Lower leg skin (tissue), 4 donors: ENCODE results near the gene SLC25A10. TPM values are rescaled to one million over a fixed set of nuclear protein-coding genes. Genes with fewer than 3 reads are reported as not detected.

ENCODE experiments used
- DNase-seq, 2 donors: peaks; one replicate each; pipeline ENCODE4 v3.0.0-alpha.2; 2019; ENCODE audit warnings: low spot score in 2 of 2
- H3K4me3 ChIP-seq: fragments of 200-600 bp; sonication (generic); 2 replicates; pipeline ENCODE4 v1.5.1; 2017; ENCODE audit warnings: mild to moderate bottlenecking, low read depth; ENCODE audit not compliant: poor library complexity, severe bottlenecking
- POLR2A ChIP-seq, 2 donors: fragments of 450-650 bp; IDR thresholded peaks; one replicate each; pipeline ENCODE4 v1.6.1; 2016 to 2017; ENCODE audit warnings: antibody characterized with exemption in 2 of 2, mild to moderate bottlenecking in 1 of 2, moderate library complexity in 1 of 2
- WGBS, 2 donors: methylation state at CpG; one replicate each; pipeline ENCODE4 v1.1.5; 2018; 5-methylcytosine and 5-hydroxymethylcytosine counted together
- intact Hi-C: fragments of 100-400 bp; cut with DNase I; formaldehyde crosslinking; loops from one replicate; pipeline ENCODE4 v1.15.0; 2023; ENCODE audit warnings: low total_unique reads
- total RNA-seq, 4 donors: library from RNA; depleted of rRNA; stranded (reverse); fragments of >200 nt; gene quantifications; one replicate each; pipeline ENCODE4 v1.1.0, GENCODE V29; 2016
- TF ChIP-seq, protein P1 (sequence below), 3 donors: fragments of 450-650 bp; IDR thresholded peaks; one replicate each; pipeline ENCODE4 v1.5.1; 2016; ENCODE audit warnings: antibody characterized with exemption in 3 of 3, mild to moderate bottlenecking in 3 of 3, moderate library complexity in 2 of 3

SLC25A10 gene
- total RNA-seq, 4 donors from 2014 or later = 23.4 to 30.6 (median 25.9) TPM

DNA sequence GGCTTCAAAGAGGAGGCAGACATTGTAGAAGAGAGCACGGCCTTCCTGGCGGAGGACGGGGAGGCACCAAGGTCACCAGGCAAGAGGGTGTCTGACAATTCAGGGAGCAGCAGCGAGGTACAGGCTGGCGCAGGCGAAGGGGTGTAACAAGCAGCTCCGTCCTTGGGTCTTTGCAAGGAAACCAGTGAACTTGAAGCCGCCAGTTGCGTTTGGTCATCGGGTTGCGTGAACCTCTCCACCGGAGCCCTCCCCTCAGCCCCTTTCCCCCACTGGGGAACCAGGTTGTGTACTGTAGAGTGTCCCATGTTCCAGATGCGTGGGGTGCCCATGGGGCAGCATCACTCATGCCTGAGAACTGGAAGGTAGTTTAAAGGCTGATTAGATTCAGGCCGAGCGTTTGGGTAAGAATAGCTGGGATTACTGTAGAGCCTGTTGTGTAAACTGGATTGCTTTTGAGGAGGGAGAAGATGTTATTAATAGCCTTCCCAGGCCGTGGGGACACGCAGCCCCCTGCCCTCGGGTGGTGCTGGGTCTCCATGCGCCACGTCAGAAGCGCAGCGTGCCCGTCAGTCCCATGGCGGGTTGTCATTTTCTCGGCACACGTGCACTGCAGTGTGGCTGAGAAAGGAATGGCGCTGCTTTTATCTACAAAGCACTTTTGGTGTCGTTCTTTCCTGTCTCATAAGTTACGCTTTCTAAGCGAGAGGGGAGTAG lies 6.4 kb upstream of the SLC25A10 start:
- no peak for DNase-seq
- WGBS, 2 donors = 94 to 95% methylated on average over 30 of the region's 30 CpGs
- TF ChIP-seq POLR2A (IDR thresholded peaks at IDR 0.05) = no peak
- TF ChIP-seq, protein P1, sequence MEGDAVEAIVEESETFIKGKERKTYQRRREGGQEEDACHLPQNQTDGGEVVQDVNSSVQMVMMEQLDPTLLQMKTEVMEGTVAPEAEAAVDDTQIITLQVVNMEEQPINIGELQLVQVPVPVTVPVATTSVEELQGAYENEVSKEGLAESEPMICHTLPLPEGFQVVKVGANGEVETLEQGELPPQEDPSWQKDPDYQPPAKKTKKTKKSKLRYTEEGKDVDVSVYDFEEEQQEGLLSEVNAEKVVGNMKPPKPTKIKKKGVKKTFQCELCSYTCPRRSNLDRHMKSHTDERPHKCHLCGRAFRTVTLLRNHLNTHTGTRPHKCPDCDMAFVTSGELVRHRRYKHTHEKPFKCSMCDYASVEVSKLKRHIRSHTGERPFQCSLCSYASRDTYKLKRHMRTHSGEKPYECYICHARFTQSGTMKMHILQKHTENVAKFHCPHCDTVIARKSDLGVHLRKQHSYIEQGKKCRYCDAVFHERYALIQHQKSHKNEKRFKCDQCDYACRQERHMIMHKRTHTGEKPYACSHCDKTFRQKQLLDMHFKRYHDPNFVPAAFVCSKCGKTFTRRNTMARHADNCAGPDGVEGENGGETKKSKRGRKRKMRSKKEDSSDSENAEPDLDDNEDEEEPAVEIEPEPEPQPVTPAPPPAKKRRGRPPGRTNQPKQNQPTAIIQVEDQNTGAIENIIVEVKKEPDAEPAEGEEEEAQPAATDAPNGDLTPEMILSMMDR (IDR thresholded peaks at IDR 0.05) = no peak
- H3K4me3 ChIP-seq = no peak overlapping the region
- intact Hi-C loops = no loop called here

DNA sequence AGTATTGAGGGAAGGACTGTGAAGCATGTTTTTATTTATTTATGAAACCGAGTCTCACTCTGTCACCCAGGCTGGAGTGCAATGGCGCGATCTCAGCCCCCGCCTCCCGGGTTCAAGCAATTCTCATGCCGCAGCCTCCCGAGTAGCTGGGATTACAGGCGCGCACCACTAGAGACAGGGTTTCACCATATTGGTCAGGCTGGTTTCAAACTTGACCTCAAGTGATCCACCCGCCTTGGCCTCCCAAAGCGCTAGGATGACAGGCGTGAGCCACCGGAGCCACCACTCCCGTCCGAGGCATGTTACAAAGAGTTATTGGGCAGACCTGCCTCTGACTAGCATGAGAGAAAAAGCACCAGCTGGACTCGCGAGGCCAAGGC lies 5.9 kb upstream of the SLC25A10 start:
- 92 to 95% methylated on average over 17 of the region's 17 CpGs for WGBS, 2 donors
- no peak for DNase-seq
- TF ChIP-seq, protein P1 (IDR thresholded peaks at IDR 0.05) = no peak
- no peak for TF ChIP-seq POLR2A (IDR thresholded peaks at IDR 0.05)
- no peak overlapping the region for H3K4me3 ChIP-seq
- intact Hi-C loops = no loop called here

DNA sequence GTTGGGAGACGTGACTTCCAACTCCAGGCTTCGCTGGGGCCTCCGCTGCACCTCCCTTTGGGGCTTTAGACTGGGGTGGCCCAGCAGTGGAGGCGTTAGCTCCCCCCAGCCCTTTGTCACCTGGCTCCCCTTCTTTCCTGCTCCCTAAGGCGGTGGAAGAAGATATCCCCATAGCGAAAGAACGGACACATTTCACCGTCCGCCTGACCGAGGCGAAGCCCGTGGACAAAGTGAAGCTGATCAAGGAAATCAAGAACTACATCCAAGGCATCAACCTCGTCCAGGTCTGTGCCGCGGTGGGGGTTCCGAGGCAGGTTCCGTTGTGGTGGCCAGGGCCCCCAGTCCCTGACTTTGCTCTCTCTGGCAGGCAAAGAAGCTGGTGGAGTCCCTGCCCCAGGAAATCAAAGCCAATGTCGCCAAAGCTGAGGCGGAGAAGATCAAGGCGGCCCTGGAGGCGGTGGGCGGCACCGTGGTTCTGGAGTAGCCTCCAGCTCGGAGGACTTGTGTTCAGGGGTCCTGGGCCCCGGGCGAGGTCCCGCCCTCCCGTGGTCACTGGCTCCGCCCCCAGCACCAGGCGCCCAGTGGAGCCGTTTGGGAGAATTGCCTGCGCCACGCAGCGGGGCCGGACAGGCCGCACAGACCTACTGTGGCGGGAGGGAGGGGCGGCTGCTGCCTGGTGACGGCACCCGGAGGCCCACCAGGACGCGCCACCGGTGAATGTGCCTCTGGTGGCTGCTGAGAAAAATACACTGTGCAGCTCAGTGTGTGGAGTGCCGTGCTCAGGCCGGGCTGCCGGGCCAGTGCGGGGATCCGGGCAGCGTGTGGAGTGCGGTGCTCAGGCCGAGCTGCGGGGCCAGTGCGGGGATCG lies 5.1 kb upstream of the SLC25A10 start:
- intact Hi-C loops = no loop called here
- no peak overlapping the region for H3K4me3 ChIP-seq
- TF ChIP-seq, protein P1 (IDR thresholded peaks at IDR 0.05) = no peak
- no peak for TF ChIP-seq POLR2A (IDR thresholded peaks at IDR 0.05)
- no peak for DNase-seq
- WGBS, 2 donors = 89 to 93% methylated on average over 28 to 54 of the region's 54 CpGs

DNA sequence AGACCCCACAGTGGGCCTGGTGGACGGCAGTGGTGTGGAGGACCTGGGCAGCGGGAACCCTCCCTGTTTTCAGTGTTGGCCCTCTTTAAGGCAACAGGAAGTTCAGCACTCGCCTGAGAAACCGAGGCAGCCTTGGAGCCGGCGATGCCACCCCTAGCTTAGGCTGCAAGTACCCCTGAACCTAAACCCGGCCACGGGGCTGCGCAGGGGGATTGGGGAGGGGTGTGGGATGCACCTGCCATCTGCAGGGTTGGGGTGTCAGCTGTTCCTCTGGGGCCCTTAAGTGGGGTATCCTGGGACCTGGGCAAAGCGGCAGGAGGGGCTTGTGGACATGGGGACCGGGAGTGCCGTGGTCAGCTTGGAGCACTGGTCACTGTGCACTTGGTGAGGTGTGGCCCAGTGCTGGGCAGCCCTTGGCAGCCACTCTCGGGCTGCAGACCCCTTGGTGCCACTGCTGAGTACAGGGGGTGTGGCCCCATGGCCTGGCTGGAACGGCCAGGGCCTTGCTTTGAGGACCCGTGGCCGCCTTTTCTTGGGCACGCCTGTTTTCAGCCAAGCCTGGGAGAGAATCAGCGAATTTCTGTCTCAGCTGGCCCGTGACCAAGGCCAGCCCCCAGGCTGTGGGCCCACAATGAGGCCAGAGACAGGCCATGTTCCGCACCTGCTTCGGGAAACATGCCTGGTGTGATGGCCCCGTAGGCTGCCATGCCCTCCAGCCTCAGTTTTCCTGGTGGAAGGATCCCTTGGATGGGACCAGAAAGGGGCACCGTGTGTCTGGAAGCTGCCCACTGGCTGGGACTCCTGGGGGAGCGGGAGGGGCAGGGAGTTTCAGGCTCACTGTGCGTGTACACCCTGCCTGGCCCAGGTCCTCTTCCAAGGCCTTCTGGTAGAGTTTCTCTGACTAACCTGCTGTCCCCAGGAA lies 4.1 kb upstream of the SLC25A10 start:
- WGBS, 2 donors = 81 to 86% methylated on average over 20 of the region's 25 CpGs
- TF ChIP-seq POLR2A (IDR thresholded peaks at IDR 0.05) = no peak
- TF ChIP-seq, protein P1 (IDR thresholded peaks at IDR 0.05) = no peak
- no peak for DNase-seq
- intact Hi-C loops = no loop called here
- no peak overlapping the region for H3K4me3 ChIP-seq

DNA sequence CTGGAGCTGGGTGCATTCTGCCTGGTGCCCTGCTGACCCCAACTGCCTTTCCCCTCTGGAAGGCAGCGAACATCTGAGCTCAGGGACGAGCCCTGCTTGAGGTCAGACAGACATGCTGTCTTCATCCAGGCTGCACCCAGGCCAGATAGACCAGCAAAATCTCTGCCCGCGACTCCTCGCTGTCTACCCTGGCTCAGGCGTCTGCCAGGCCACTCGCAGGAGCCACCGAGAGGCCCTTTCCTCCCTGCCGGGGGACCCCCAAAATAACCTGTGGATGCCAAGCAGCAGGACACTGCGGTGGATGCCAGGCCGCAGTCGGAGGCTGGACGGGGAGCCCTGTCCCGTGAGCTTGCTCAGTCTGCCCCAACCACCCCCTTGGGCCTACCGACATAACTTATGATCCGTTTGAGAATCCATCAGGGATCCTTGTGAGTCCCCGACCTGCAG lies 3.3 kb upstream of the SLC25A10 start:
- no peak for DNase-seq
- no peak for TF ChIP-seq POLR2A (IDR thresholded peaks at IDR 0.05)
- TF ChIP-seq, protein P1 (IDR thresholded peaks at IDR 0.05) = no peak
- intact Hi-C loops = no loop called here
- WGBS, 2 donors = 85 to 92% methylated on average over 15 to 17 of the region's 17 CpGs
- no peak overlapping the region for H3K4me3 ChIP-seq
